ENCODE results near the gene NCLN.
A peak's percentile ranks its signal among the peaks of the same experiment; 100 is the strongest.

Gene NCLN

GRCh38 chr19:3248728-3249326 is 63.1 kb downstream of the NCLN start:
- no peak for TF ChIP-seq CTCF (IDR thresholded peaks at IDR 0.05; ENCODE audit: low read depth, low read length)
- H3K4me3 ChIP-seq (ENCODE audit: low read depth, low read length): no peak overlapping the region

DNA sequence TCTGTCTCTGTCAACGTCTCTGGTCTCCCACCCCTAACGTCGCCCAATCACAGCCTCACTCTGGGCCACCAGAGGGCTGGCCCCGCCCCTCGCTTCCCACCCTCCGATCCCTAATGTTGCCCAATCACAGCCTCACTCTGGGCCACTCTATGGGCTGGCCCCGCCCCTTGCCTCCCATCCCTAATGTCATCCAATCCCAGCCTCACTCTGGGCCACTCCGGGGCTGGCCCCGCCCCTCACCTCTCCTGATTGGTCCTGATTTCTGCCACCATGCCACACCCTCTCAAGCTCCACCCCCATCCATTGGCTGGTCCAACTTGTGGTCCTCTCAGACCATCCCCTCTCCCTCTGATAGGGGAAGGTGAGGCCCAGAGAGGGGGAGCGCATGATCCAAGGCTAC is 63.7 kb downstream of the NCLN start:
- TF ChIP-seq CTCF (IDR thresholded peaks at IDR 0.05; ENCODE audit: low read depth, low read length): no peak

DNA sequence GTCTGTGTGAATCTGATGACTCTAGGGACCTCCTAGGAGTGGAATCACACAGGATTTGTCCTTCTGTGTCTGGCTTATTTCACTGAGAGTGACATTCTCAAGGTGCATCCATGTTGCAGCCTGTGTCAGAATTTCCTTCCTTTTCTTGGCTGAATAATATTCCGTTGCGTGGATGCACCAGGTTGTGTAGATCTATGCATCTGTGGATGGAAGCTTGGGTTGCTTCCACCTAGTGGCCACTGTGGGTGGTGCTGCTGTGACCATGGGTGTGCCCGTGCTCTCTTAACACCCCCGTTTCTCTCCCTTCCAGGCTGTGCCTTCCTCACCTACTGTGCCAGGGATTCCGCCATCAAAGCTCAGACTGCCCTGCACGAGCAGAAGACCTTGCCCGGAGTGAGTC is 64.9 kb downstream of the NCLN start:
- peak; percentile 38; the same call in 1 of the 2 replicates for TF ChIP-seq CTCF (IDR thresholded peaks at IDR 0.05; ENCODE audit: low read depth, low read length)
- H3K4me3 ChIP-seq (ENCODE audit: low read depth, low read length): no peak overlapping the region

More for the DNA sequence above, 63.7 kb downstream of the NCLN start:
- H3K4me3 ChIP-seq (ENCODE audit: low read depth, low read length): no peak overlapping the region

- no peak for TF ChIP-seq CTCF (IDR thresholded peaks at IDR 0.05; ENCODE audit: low read depth, low read length)
- no peak overlapping the region for H3K4me3 ChIP-seq (ENCODE audit: low read depth, low read length)
These were observed 65.5 kb downstream of the NCLN start for GRCh38 chr19:3251229-3251628.

DNA sequence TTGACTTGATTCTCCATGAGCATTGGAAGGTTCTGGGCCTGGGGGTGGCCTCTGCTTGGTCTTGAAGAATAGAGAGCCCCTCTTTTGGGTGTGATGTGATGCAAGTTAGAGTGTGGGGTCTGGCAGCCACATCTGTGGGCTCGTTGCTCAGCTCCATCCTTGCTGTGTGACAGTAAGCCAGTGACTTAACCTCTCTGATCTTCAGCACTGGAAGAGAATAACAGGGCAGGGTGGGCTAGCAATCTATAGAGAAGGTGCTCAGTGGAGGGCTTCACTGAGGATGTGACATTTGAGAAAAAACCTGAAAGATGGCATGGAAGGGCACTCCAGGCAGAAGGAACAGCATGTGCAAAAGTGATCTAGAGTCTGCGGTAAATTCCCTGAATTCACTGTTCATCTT is 66.9 kb downstream of the NCLN start:
- TF ChIP-seq CTCF (IDR thresholded peaks at IDR 0.05; ENCODE audit: low read depth, low read length): no peak
- H3K4me3 ChIP-seq (ENCODE audit: low read depth, low read length): no peak overlapping the region

DNA sequence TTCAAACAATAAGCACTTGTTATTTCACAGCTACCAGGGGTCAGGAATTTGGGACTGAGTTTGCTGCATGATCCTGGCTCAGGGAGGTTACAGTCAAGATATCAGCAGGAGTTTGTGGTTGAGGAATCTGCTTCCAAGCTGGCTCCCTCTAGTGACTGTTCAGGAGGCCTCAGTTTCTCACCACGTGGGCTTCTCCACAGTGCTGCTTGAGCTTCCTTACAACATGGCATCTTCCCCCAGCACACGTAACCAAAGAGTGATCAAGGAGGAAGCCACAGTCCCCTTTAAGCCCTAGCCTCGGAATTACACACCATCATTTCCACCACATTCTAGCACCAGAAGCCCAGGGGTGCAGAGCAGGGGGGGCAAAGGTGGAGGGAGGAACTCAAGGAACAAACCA is 67.5 kb downstream of the NCLN start:
- no peak for TF ChIP-seq CTCF (IDR thresholded peaks at IDR 0.05; ENCODE audit: low read depth, low read length)

DNA sequence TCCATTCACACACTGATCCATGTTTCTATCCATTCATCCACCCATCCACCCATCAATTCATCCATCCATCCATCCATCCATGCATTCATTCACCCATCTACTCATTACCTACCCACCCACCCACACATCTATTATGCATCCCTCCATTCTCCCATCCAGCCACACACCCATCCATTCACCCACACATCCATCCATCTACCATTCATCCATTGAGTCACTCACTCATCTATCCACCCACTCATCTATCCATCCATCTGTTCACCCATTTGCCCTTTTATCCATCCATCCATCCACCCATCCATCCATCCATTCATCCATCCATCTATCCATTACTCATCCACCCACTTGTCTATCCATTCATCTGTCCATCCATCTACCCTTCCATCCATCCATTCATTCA is 68.8 kb downstream of the NCLN start:
- no peak for TF ChIP-seq CTCF (IDR thresholded peaks at IDR 0.05; ENCODE audit: low read depth, low read length)
- no peak overlapping the region for H3K4me3 ChIP-seq (ENCODE audit: low read depth, low read length)

More for the DNA sequence above, 67.5 kb downstream of the NCLN start:
- H3K4me3 ChIP-seq (ENCODE audit: low read depth, low read length): no peak overlapping the region
